Upper lobe of left lung (tissue), 6 donors: Measurements from ENCODE around the gene VPS26B. TPM values are rescaled to one million over a fixed set of nuclear protein-coding genes. Genes with fewer than 3 reads are reported as not detected.

Experiments used
- ATAC-seq, 2 donors: fragments of 200-7000 bp; cut with Tn5 transposase; one replicate each; pipeline ENCODE4 v1.9.1; 2022; ENCODE audit warnings: mild to moderate bottlenecking in 2 of 2, moderate library complexity in 2 of 2; ENCODE audit not compliant: low FRiP score in 2 of 2
- DNase-seq, 2 donors: peaks; one replicate each; pipeline ENCODE4 v3.0.0-alpha.2; 2019 to 2020
- H3K27ac ChIP-seq, 4 donors: fragments of 200-600 bp; sonication (generic); one replicate each; pipeline ENCODE4 v1.5.1; 2016 to 2019
- H3K27me3 ChIP-seq, 4 donors: fragments of 200-600 bp; sonication (generic); one replicate each; pipeline ENCODE4 v1.5.1; 2017 to 2019
- H3K36me3 ChIP-seq, 4 donors: fragments of 200-600 bp; sonication (generic); one replicate each; pipeline ENCODE4 v1.5.1; 2016 to 2019
- H3K4me1 ChIP-seq, 4 donors: fragments of 200-600 bp; sonication (generic); one replicate each; pipeline ENCODE4 v1.5.1; 2018 to 2019
- H3K4me3 ChIP-seq, 4 donors: fragments of 200-600 bp; sonication (generic); one replicate each; pipeline ENCODE4 v1.5.1; 2017 to 2019; ENCODE audit warnings: mild to moderate bottlenecking in 2 of 4, moderate library complexity in 1 of 4
- H3K9me3 ChIP-seq, 4 donors: fragments of 200-600 bp; sonication (generic); one replicate each; pipeline ENCODE4 v1.5.1; 2018 to 2019
- EP300 ChIP-seq, 4 donors: sonication (generic); formaldehyde crosslinking; IDR thresholded peaks; one replicate each; pipeline ENCODE4 v1.5.1; 2017; ENCODE audit warnings: antibody characterized with exemption in 4 of 4, control low read depth in 2 of 4
- POLR2A ChIP-seq, 4 donors: fragments of 450-650 bp; IDR thresholded peaks; one replicate each; pipeline ENCODE4 v1.5.1; 2016 to 2017; ENCODE audit warnings: antibody characterized with exemption in 4 of 4, mild to moderate bottlenecking in 2 of 4
- POLR2AphosphoS5 ChIP-seq, 2 donors: sonication (generic); formaldehyde crosslinking; IDR thresholded peaks; one replicate each; pipeline ENCODE4 v1.5.1; 2017; ENCODE audit warnings: antibody characterized with exemption in 2 of 2
- WGBS, 2 donors: methylation state at CpG; one replicate each; pipeline ENCODE4 v1.1.5; 2017 to 2018; 5-methylcytosine and 5-hydroxymethylcytosine counted together
- total RNA-seq, 6 donors: library from RNA; depleted of rRNA in 4 of 6; stranded (reverse); fragments of >200 nt in 4 of 6; gene quantifications; one replicate each; pipeline versions ENCODE4 v1.1.0 to v1.2.1, GENCODE V29; 2016 to 2021
- TF ChIP-seq, protein P1 (sequence below), 6 experiments: fragments of 450-650 bp in 4 of 6; fragments of 200-600 bp in 2 of 6; sonication (generic) in 2 of 6; IDR thresholded peaks; one replicate each; pipeline ENCODE4 v1.5.1; 2016 to 2019; ENCODE audit warnings: antibody characterized with exemption in 6 of 6
- donor health status: DM: no; HTN: no; CAD: no; lungs with moderate emphysema.
- donor health status: DM: no; HTN: yes; CAD: no; lungs with severe emphysema.

VPS26B gene
- total RNA-seq, 6 donors from 2014 or later = 27.2 to 42.6 (median 35.8) TPM

- no peaks in the 10 kb centered on the region for H3K27me3 ChIP-seq
- TF ChIP-seq POLR2AphosphoS5 (IDR thresholded peaks at IDR 0.05) (no peak), POLR2A (IDR thresholded peaks at IDR 0.05) (no peak), EP300 (IDR thresholded peaks at IDR 0.05) (no peak)
- DNase-seq = no peak
- H3K36me3 ChIP-seq = no peaks in the 10 kb centered on the region
- 70 to 77% methylated on average over 4 of the region's 4 CpGs for WGBS, 2 donors
- H3K4me3 ChIP-seq = no peak overlapping the region
- H3K4me1 ChIP-seq = no peaks in the 10 kb centered on the region
- no peaks in the 10 kb centered on the region for H3K9me3 ChIP-seq
- no peak overlapping the region for H3K27ac ChIP-seq
- no peak for ATAC-seq
Observed at GRCh38 chr11:134289167-134289566, 64.7 kb downstream of the VPS26B start.

DNA sequence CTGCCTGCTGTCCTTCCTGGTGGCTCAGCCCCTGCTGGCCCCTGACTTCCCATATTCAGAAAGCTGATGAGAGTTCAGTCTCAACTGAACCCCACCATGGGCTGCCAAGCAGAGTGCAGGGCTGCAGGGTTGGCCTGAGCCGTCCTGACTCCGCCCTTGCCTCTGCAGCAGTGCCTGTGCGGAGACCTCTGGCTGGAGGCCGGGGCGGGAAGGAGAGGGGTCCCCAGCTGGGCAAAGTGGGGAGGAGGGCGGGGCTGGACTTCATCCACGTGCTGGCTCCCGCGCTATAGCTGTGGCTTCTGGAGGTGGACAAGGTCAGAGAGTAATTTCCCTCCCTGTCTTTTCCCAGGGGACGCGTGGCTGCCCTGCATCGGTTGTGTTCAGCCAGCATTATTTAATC is 65.3 kb downstream of the VPS26B start:
- H3K4me1 ChIP-seq = no peaks in the 10 kb centered on the region
- TF ChIP-seq EP300 (IDR thresholded peaks at IDR 0.05) (no peak), POLR2A (IDR thresholded peaks at IDR 0.05) (no peak), POLR2AphosphoS5 (IDR thresholded peaks at IDR 0.05) (no peak)
- TF ChIP-seq, protein P1, sequence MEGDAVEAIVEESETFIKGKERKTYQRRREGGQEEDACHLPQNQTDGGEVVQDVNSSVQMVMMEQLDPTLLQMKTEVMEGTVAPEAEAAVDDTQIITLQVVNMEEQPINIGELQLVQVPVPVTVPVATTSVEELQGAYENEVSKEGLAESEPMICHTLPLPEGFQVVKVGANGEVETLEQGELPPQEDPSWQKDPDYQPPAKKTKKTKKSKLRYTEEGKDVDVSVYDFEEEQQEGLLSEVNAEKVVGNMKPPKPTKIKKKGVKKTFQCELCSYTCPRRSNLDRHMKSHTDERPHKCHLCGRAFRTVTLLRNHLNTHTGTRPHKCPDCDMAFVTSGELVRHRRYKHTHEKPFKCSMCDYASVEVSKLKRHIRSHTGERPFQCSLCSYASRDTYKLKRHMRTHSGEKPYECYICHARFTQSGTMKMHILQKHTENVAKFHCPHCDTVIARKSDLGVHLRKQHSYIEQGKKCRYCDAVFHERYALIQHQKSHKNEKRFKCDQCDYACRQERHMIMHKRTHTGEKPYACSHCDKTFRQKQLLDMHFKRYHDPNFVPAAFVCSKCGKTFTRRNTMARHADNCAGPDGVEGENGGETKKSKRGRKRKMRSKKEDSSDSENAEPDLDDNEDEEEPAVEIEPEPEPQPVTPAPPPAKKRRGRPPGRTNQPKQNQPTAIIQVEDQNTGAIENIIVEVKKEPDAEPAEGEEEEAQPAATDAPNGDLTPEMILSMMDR (IDR thresholded peaks at IDR 0.05) = no peak
- no peak overlapping the region for H3K4me3 ChIP-seq
- ATAC-seq = peak; percentile 31 to 69
- H3K27me3 ChIP-seq = no peaks in the 10 kb centered on the region
- 54 to 67% methylated on average over 3 to 12 of the region's 12 CpGs for WGBS, 2 donors
- peak in 1 of 2 donors; percentile 71 for DNase-seq
- no peak overlapping the region for H3K27ac ChIP-seq
- H3K9me3 ChIP-seq = no peaks in the 10 kb centered on the region
- H3K36me3 ChIP-seq = no peaks in the 10 kb centered on the region

DNA sequence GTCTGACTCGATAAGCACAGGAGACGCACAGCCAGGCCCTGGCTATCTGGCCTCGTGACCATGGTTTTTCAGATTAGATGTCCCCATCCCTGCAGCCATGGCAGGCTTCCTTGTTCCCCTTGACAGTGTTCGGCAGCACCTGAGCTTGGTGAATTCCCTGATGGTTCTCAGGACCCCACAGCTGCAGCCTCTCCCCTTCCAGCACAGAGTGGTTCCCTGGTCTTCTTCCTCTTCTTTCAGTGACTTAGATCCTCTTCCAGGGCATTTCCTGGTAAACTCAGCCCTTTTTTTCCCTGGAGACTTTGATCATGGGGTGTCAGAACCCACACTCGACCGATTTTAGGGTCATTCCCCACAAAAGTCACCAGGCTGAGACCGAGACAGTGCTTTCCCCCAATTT is 66.2 kb downstream of the VPS26B start:
- H3K9me3 ChIP-seq = no peaks in the 10 kb centered on the region
- DNase-seq = no peak
- 83 to 86% methylated on average over 7 of the region's 7 CpGs for WGBS, 2 donors
- no peaks in the 10 kb centered on the region for H3K36me3 ChIP-seq
- ATAC-seq = no peak
- H3K27me3 ChIP-seq = no peaks in the 10 kb centered on the region
- no peaks in the 10 kb centered on the region for H3K4me1 ChIP-seq
- H3K27ac ChIP-seq = no peak overlapping the region
- no peak overlapping the region for H3K4me3 ChIP-seq
- no peak for TF ChIP-seq POLR2A (IDR thresholded peaks at IDR 0.05)
- TF ChIP-seq POLR2AphosphoS5 (IDR thresholded peaks at IDR 0.05) = no peak
- TF ChIP-seq EP300 (IDR thresholded peaks at IDR 0.05) = no peak
- TF ChIP-seq, protein P1 (IDR thresholded peaks at IDR 0.05) = no peak

- 91 to 95% methylated on average over 6 of the region's 6 CpGs for WGBS, 2 donors
- H3K27me3 ChIP-seq = no peaks in the 10 kb centered on the region
- DNase-seq (no peak), ATAC-seq (no peak)
- H3K27ac ChIP-seq = no peak overlapping the region
- no peak overlapping the region for H3K4me3 ChIP-seq
- no peaks in the 10 kb centered on the region for H3K9me3 ChIP-seq
- TF ChIP-seq POLR2A (IDR thresholded peaks at IDR 0.05) (no peak), POLR2AphosphoS5 (IDR thresholded peaks at IDR 0.05) (no peak), EP300 (IDR thresholded peaks at IDR 0.05) (no peak)
- TF ChIP-seq, protein P1 (IDR thresholded peaks at IDR 0.05) = no peak
- H3K4me1 ChIP-seq = no peaks in the 10 kb centered on the region
- no peaks in the 10 kb centered on the region for H3K36me3 ChIP-seq
Observed at GRCh38 chr11:134291196-134291595, 66.7 kb downstream of the VPS26B start.

DNA sequence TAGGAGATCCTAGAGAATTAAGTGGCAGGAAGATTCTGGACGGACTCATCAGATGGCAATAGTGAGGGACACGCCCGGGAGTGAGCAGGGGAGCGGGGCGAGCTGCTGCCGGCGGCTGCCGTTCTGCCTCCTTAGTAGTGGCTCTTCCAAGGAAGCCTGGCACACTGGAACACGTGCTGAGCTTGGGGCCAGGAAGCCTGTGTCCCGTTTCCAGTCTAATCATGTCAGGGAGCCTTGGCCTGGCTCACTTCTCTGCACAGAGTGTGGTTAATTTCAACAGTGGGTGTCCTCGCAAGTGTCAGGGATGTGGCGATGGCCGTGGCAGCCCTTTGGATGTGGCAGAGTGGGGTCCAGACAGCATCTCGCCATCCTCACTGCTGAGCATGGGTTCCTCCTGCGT is 68.2 kb downstream of the VPS26B start:
- Histone ChIP-seq H3K27me3 (no peaks in the 10 kb centered on the region), H3K4me3 (no peak overlapping the region), H3K36me3 (no peaks in the 10 kb centered on the region), H3K27ac (no peak overlapping the region), H3K4me1 (no peaks in the 10 kb centered on the region), H3K9me3 (no peaks in the 10 kb centered on the region)
- peak in 1 of 2 donors; percentile 66 for DNase-seq
- whole genome bisulfite sequencing, 2 donors = 89 to 95% methylated on average over 13 to 15 of the region's 15 CpGs
- no peak for ATAC-seq
- TF ChIP-seq POLR2AphosphoS5 (IDR thresholded peaks at IDR 0.05) (no peak), EP300 (IDR thresholded peaks at IDR 0.05) (no peak), POLR2A (IDR thresholded peaks at IDR 0.05) (no peak)
- TF ChIP-seq, protein P1 (IDR thresholded peaks at IDR 0.05) = no peak
